ENCODE results near the gene COL6A2.

DNA sequence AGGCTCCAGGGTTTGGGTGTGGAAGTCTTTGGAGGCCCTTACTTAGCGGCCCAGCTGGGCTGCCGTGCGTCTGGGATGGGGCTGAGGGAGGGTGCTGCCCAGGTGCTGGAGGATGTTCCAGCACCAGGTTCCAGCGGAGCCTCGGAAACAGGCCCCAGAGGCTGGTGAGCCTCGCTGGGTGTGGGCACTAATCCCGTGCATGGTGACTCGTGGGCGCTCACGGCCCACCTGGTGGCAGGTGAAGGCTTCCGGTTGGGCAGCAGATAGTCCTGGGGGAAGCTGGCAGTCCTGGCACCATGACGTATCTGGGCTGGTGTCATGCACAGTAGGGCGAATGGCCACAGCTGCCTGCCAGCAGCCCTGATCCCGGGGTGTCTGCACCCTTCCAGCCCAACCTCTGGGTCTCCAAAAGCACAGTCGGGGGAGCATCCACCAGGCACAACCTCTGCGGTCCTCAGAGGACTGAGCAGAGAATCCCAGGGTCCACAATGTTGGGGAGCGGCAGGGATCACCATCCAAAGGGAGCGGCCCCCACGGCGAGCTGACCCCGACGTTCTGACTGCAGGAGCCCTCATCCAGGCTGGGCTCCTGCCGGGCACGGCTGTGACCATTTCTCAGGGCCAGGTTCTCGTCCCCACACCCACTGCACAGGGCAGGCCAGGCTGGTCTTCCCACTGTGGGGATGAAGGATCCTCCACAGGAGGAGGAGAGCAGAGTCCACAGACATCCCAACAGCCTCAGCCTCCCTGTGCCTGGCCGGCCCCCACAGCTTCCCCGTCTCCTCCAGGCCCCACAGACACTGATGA lies 32.1 kb downstream of the COL6A2 start:
- TF ChIP-seq MAZ (IDR thresholded peaks at IDR 0.05; ENCODE audit: borderline replicate concordance, low read depth, low read length) = no peak
- no peak for TF ChIP-seq MXI1 (IDR thresholded peaks at IDR 0.05; ENCODE audit: borderline replicate concordance, low read depth, low read length)
- TF ChIP-seq, protein P1, sequence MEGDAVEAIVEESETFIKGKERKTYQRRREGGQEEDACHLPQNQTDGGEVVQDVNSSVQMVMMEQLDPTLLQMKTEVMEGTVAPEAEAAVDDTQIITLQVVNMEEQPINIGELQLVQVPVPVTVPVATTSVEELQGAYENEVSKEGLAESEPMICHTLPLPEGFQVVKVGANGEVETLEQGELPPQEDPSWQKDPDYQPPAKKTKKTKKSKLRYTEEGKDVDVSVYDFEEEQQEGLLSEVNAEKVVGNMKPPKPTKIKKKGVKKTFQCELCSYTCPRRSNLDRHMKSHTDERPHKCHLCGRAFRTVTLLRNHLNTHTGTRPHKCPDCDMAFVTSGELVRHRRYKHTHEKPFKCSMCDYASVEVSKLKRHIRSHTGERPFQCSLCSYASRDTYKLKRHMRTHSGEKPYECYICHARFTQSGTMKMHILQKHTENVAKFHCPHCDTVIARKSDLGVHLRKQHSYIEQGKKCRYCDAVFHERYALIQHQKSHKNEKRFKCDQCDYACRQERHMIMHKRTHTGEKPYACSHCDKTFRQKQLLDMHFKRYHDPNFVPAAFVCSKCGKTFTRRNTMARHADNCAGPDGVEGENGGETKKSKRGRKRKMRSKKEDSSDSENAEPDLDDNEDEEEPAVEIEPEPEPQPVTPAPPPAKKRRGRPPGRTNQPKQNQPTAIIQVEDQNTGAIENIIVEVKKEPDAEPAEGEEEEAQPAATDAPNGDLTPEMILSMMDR (conservative IDR thresholded peaks at IDR 0.05; ENCODE audit: low read depth, low read length) = no peak
- TF ChIP-seq RFX5 (IDR thresholded peaks at IDR 0.05; ENCODE audit: low read depth, low read length) = no peak
- TF ChIP-seq CHD1 (IDR thresholded peaks at IDR 0.05; ENCODE audit: low read depth, low read length) = no peak
- TF ChIP-seq SMC3 (IDR thresholded peaks at IDR 0.05; ENCODE audit: low read depth, low read length) = no peak
- TF ChIP-seq RAD21 (IDR thresholded peaks at IDR 0.05; ENCODE audit: low read length) = no peak
- TF ChIP-seq POLR2A (IDR thresholded peaks at IDR 0.05; ENCODE audit: low read depth, low read length) = no peak
- TF ChIP-seq RCOR1 (IDR thresholded peaks at IDR 0.05; ENCODE audit: insufficient replicate concordance, low read length) = no peak
- no peak for TF ChIP-seq MAFK (IDR thresholded peaks at IDR 0.05; ENCODE audit: low read depth, low read length)
